Smooth muscle cell (in vitro differentiated cells): ENCODE data around the gene STIM1. TPM values are rescaled to one million over a fixed set of nuclear protein-coding genes. Genes with fewer than 3 reads are reported as not detected.

ENCODE experiments used
- DNase-seq: peaks from one replicate; lab custom pipeline; 2025; ENCODE audit not compliant: unreplicated experiment; lab: John Stamatoyannopoulos, UW
- H2AFZ ChIP-seq: fragments of 200-600 bp; sonication (generic); 2 replicates; pipeline ENCODE4 v1.6.0; 2016; ENCODE audit warnings: antibody characterized with exemption, low read depth, mild to moderate bottlenecking
- H3F3A ChIP-seq: fragments of 200-600 bp; sonication (generic); 2 replicates; pipeline ENCODE4 v1.6.0; 2017; ENCODE audit warnings: antibody characterized with exemption, low read depth
- H3K27ac ChIP-seq: fragments of 200-600 bp; sonication (generic); 2 replicates; pipeline ENCODE4 v1.5.1; 2016; ENCODE audit warnings: low read depth, mild to moderate bottlenecking
- H3K27me3 ChIP-seq: fragments of 200-600 bp; sonication (generic); 2 replicates; pipeline ENCODE4 v1.6.1; 2016; ENCODE audit warnings: low read depth, mild to moderate bottlenecking
- H3K36me3 ChIP-seq: fragments of 200-600 bp; sonication (generic); 2 replicates; pipeline ENCODE4 v1.5.1; 2016; ENCODE audit warnings: low read depth
- H3K4me1 ChIP-seq: fragments of 200-600 bp; sonication (generic); 2 replicates; pipeline ENCODE4 v1.5.1; 2016; ENCODE audit warnings: low read depth
- H3K4me2 ChIP-seq: fragments of 200-600 bp; sonication (generic); 2 replicates; pipeline ENCODE4 v1.6.0; 2016; ENCODE audit warnings: mild to moderate bottlenecking
- H3K4me3 ChIP-seq: fragments of 200-600 bp; sonication (generic); 2 replicates; pipeline ENCODE4 v1.5.1; 2016; ENCODE audit warnings: mild to moderate bottlenecking
- H3K79me2 ChIP-seq: fragments of 200-600 bp; sonication (generic); 2 replicates; pipeline ENCODE4 v1.6.0; 2016; ENCODE audit warnings: low read depth, mild to moderate bottlenecking
- H3K9ac ChIP-seq: fragments of 200-600 bp; sonication (generic); 2 replicates; pipeline ENCODE4 v1.6.0; 2016; ENCODE audit warnings: low read depth
- H3K9me3 ChIP-seq: fragments of 200-600 bp; sonication (generic); replicated peaks from 2 replicates; pipeline ENCODE4 v1.5.1; 2016; ENCODE audit warnings: low read depth
- H4K20me1 ChIP-seq: fragments of 200-600 bp; sonication (generic); 2 replicates; pipeline ENCODE4 v1.6.0; 2016; ENCODE audit warnings: low read depth
- WGBS: methylation state at CpG from one replicate; pipeline ENCODE4 v1.1.7; 2016; ENCODE audit warnings: low lambda C conversion rate; 5-methylcytosine and 5-hydroxymethylcytosine counted together
- polyA plus RNA-seq: library from polyadenylated mRNA; unstranded; fragments of >200 nt; fragmentation: Nextera tagmentation; extraction: Ambion mirVana; gene quantifications from 2 replicates; pipeline ENCODE4 v1.2.1, GENCODE V29; 2016
- total RNA-seq: library from RNA; depleted of rRNA; stranded (reverse); fragments of >200 nt; gene quantifications from 2 replicates; pipeline ENCODE4 v1.2.3, GENCODE V29; 2014
- TF ChIP-seq, protein P1 (sequence below): fragments of 200-600 bp; sonication (generic); IDR thresholded peaks from 2 replicates; pipeline ENCODE4 v1.5.1; 2017; ENCODE audit warnings: borderline replicate concordance, mild to moderate bottlenecking, antibody characterized with exemption; ENCODE audit not compliant: insufficient read depth, poor library complexity, severe bottlenecking

Gene STIM1
- total and polyA plus RNA-seq, 2 experiments from 2014 or later = 15.3 to 31.5 TPM

DNA sequence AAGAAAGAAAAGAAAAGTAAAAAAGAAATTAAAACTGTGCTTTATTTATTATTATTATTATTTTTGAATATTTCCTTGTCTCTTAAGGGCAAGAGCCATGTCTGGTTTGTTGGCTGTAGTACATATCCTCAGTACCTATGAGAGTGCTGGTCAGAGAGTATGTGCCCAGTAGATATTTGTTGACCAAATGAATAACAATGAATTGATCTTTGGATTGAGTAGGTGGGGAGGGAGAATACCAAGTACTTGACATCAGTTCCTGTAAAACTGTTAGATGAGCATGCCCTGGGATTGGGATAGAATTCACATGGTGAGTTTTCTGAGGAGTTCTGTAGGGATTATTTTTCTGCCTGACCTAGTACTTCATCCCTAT lies 11.4 kb downstream of the STIM1 start:
- no peaks in the 10 kb centered on the region for H3K36me3 ChIP-seq
- DNase-seq = no peak
- no peak overlapping the region for H2AFZ ChIP-seq
- H3K4me1 ChIP-seq = peaks cover 13% of the 10 kb centered on the region
- no peak overlapping the region for H3K27ac ChIP-seq
- H3K9me3 ChIP-seq = no peaks in the 10 kb centered on the region
- no peak overlapping the region for H3K9ac ChIP-seq
- H4K20me1 ChIP-seq = peaks cover 40% of the 10 kb centered on the region
- no peak overlapping the region for H3K4me3 ChIP-seq
- TF ChIP-seq, protein P1, sequence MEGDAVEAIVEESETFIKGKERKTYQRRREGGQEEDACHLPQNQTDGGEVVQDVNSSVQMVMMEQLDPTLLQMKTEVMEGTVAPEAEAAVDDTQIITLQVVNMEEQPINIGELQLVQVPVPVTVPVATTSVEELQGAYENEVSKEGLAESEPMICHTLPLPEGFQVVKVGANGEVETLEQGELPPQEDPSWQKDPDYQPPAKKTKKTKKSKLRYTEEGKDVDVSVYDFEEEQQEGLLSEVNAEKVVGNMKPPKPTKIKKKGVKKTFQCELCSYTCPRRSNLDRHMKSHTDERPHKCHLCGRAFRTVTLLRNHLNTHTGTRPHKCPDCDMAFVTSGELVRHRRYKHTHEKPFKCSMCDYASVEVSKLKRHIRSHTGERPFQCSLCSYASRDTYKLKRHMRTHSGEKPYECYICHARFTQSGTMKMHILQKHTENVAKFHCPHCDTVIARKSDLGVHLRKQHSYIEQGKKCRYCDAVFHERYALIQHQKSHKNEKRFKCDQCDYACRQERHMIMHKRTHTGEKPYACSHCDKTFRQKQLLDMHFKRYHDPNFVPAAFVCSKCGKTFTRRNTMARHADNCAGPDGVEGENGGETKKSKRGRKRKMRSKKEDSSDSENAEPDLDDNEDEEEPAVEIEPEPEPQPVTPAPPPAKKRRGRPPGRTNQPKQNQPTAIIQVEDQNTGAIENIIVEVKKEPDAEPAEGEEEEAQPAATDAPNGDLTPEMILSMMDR = no peak
- H3K27me3 ChIP-seq = no peaks in the 10 kb centered on the region
- H3F3A ChIP-seq = peaks cover 3% of the 10 kb centered on the region
- H3K4me2 ChIP-seq = no peak overlapping the region
- peaks cover 72% of the 10 kb centered on the region for H3K79me2 ChIP-seq

- peaks cover 67% of the 10 kb centered on the region for H3K79me2 ChIP-seq
- no peak for DNase-seq
Measured at GRCh38 chr11:3867209-3868091, 12.0 kb downstream of the STIM1 start.

DNA sequence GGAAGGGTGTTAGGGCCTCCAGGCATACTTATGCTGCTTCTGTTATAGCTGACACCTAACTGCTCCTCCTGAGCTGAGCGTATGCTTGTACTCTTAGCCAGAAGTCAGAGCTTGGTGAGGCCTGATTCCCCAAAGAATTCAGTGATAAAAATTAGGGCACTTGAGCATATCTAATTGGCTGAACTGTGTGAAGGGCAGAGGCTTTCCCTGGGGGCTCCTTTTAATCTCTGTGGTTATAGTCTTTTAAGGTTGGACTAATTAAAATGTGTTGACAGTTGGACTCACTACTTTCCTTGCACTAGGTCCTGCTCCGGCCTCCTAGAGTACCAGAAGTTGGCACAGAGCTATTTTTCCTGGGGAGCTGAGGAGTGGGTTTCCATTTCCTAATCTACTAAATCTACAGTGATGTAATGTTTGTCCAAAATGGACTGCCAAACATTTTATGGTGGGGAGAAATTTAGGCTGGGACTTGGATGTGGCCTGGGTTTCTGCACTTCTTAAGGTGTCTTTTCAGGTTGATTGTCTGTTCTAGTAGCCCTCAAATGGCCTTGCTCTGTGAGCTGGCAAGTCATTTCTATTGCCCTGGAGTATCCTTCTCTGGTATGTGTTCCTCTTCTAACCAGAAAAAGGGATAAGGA lies 18.4 kb downstream of the STIM1 start:
- Histone ChIP-seq H4K20me1 (peaks cover 46% of the 10 kb centered on the region), H3K36me3 (no peaks in the 10 kb centered on the region), H3K79me2 (peaks cover 58% of the 10 kb centered on the region), H2AFZ (no peak overlapping the region), H3F3A (no peaks in the 10 kb centered on the region), H3K4me2 (no peak overlapping the region), H3K4me3 (no peak overlapping the region), H3K9me3 (no peaks in the 10 kb centered on the region), H3K4me1 (peaks cover 14% of the 10 kb centered on the region), H3K9ac (no peak overlapping the region), H3K27me3 (no peaks in the 10 kb centered on the region), H3K27ac (no peak overlapping the region)
- WGBS = 83% methylated on average over 2 of the region's 2 CpGs
- TF ChIP-seq, protein P1 = no peak
- DNase-seq = no peak

More at GRCh38 chr11:3867209-3868091, 12.0 kb downstream of the STIM1 start:
- H3K36me3 ChIP-seq = no peaks in the 10 kb centered on the region
- peaks cover 40% of the 10 kb centered on the region for H4K20me1 ChIP-seq
- H3F3A ChIP-seq = peaks cover 3% of the 10 kb centered on the region
- WGBS = 27% methylated on average over 6 of the region's 6 CpGs
- no peaks in the 10 kb centered on the region for H3K9me3 ChIP-seq
- no peak overlapping the region for H3K4me2 ChIP-seq
- no peaks in the 10 kb centered on the region for H3K27me3 ChIP-seq
- peak overlapping the region; percentile 34 for H3K27ac ChIP-seq
- no peak overlapping the region for H3K9ac ChIP-seq
- no peak overlapping the region for H3K4me3 ChIP-seq
- peaks cover 13% of the 10 kb centered on the region for H3K4me1 ChIP-seq
- TF ChIP-seq, protein P1 = no peak
- no peak overlapping the region for H2AFZ ChIP-seq
